ENCODE results near the gene NUCB1.
A peak's percentile ranks its signal among the peaks of the same experiment; 100 is the strongest.

Gene NUCB1

DNA sequence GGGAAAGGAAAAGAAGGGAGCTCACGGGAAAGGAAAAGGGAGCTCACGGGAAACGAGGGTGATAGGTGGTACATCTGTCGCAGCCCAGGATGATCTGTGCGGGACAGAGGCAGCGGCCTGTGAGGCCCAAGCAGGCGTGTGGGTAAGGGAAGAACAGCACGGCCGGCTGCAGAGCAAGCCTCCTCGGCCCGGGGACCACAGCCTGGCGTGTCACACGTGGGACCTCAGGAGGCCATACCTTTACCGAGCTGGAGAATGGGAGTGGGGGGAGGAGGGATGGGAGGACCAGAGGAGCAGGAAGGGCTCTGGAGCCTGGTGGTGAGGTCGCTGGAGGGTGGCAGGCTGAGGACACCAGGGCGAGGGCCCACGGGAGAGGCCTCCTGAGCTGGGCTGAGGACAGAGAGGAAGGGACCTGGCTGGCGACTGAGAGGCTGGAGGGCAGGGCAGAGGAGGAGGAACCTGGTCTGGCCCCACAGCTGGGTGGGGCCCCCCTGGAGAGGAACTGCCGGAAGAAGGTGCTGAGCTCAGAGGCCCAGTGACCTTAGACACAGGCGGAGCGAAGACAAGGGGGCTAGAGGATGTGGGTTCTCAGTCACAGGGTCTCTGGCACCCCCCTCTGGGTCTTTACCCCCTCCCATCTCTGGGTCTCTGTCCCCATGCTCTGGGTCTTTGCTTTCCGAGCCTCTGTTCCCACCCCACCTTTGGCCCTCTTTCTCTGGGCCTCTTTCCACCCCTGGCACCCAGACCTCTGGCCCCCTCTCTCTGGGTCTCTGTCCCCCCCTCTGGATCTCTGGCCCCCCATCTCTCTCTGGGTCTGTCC lies 62.1 kb downstream of the NUCB1 start:
- H3K27ac ChIP-seq, result peak overlapping the region; percentile 19
- TF ChIP-seq, protein P1, sequence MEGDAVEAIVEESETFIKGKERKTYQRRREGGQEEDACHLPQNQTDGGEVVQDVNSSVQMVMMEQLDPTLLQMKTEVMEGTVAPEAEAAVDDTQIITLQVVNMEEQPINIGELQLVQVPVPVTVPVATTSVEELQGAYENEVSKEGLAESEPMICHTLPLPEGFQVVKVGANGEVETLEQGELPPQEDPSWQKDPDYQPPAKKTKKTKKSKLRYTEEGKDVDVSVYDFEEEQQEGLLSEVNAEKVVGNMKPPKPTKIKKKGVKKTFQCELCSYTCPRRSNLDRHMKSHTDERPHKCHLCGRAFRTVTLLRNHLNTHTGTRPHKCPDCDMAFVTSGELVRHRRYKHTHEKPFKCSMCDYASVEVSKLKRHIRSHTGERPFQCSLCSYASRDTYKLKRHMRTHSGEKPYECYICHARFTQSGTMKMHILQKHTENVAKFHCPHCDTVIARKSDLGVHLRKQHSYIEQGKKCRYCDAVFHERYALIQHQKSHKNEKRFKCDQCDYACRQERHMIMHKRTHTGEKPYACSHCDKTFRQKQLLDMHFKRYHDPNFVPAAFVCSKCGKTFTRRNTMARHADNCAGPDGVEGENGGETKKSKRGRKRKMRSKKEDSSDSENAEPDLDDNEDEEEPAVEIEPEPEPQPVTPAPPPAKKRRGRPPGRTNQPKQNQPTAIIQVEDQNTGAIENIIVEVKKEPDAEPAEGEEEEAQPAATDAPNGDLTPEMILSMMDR (IDR thresholded peaks at IDR 0.05; ENCODE audit: low read depth, low read length), result no peak
- no peak for DNase-seq
- H3K4me3 ChIP-seq (ENCODE audit: low read depth, low read length), result no peak overlapping the region
- peaks cover 34% of the 10 kb centered on the region for H3K36me3 ChIP-seq
- peaks cover 4% of the 10 kb centered on the region for H3K9me3 ChIP-seq (ENCODE audit: severe bottlenecking)
- H3K27me3 ChIP-seq (ENCODE audit: insufficient read depth, low read depth, severe bottlenecking), result no peaks in the 10 kb centered on the region

DNA sequence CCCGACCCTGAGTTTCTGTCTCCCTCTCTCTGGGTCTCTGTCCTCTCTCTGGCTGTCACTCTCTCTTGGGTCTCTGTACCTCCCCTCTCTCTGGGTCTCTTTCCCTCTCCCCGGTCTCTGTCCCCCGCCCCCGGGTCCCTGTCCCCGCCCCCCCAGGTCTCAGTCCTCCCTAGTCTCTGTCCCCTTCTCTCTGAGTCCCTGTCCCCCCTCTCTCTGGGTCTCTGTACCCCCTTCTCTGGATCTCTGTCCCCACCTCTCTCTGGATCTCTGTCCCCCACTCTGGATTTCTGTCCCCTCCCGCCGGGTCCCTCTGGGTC lies 62.7 kb downstream of the NUCB1 start:
- H3K36me3 ChIP-seq, result peaks cover 34% of the 10 kb centered on the region
- DNase-seq, result no peak
- TF ChIP-seq, protein P1 (IDR thresholded peaks at IDR 0.05; ENCODE audit: low read depth, low read length), result no peak
- no peaks in the 10 kb centered on the region for H3K27me3 ChIP-seq (ENCODE audit: insufficient read depth, low read depth, severe bottlenecking)
- H3K4me3 ChIP-seq (ENCODE audit: low read depth, low read length), result no peak overlapping the region
- peaks cover 4% of the 10 kb centered on the region for H3K9me3 ChIP-seq (ENCODE audit: severe bottlenecking)
- no peak overlapping the region for H3K27ac ChIP-seq

DNA sequence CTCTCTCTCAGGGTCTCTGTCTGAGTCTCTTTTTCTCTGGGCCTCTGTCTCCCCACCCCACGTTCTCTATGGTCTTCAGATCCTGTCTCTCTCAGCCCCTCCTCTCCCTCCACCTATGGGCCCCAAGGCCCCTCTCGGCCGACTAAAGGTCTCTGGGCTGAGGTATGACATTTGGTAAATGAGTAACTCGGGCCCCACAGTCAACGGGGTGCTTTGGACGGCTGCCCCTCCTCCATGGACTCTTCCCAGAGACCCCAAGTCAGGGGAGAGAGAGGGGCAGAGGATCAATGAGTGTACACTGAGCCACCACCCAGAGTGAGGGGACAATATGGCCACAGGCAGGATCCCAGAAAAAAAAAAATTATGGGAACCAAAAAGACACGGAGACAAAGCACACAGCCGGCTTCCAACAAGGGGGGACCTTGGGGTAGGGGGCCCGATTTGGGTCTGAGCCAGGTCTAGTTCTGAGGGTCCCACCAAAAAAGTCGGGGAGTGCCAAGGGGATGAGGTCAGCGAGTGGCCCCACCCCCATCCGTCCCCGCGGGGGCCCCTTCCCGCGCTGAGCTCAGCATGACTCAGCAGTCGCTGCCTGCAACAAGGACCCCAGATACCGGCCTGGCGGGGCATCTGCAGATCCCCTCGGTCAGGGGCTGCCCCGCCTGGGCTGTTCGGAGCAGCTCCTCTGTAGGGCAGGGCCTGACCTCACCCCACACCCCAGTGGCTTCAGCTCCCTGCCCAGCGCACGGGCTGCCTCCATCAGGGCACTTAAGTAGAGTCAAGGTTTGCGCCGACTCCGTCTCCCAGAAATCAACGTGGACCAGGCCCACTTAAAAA lies 63.5 kb downstream of the NUCB1 start:
- Histone ChIP-seq H3K9me3 (ENCODE audit: severe bottlenecking) (peaks cover 4% of the 10 kb centered on the region), H3K27me3 (ENCODE audit: insufficient read depth, low read depth, severe bottlenecking) (no peaks in the 10 kb centered on the region), H3K36me3 (peaks cover 40% of the 10 kb centered on the region), H3K4me3 (ENCODE audit: low read depth, low read length) (no peak overlapping the region), H3K27ac (peak overlapping the region; percentile 62)
- TF ChIP-seq, protein P1 (IDR thresholded peaks at IDR 0.05; ENCODE audit: low read depth, low read length), result no peak
- peak; percentile 30 for DNase-seq

DNA sequence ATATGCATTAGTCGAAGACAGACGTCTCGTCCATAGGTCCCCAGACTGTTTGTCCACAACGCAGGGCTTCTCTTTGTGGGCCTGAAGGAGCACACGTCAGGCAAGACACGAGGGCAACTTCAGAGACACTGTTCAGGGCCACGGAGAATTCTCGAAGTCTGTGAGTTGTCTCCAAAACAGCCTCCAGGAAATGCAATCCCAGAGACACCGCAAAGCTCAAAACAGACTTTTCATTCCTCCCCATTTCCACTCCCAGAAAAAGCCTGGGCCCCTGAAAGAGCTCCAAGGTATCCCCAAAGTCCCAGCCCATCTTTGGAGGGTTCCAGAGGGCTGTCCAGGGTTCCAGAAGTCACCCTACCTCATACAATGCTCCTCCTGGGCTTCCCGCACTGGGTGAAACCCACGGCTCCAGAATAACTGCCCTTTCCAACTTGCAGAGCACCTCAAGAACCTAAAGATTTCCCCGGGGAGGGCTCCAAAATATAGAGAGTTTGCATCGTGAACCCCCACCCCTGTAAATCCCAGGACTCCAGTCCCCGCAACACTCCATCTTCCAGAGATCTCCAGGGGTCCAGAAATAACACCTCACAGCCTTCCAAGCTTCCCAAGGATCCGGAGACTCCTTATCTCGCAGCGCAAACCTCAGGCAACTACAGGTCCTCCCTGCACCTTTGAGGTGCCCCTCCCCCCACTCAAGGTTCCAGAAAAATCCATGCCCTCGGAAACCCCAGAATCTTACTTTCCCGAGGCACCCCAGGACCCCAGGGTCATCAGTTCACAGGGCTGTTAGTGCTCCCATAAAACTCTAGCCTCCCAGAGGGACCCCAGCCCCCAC lies 64.3 kb downstream of the NUCB1 start:
- Histone ChIP-seq H3K27me3 (ENCODE audit: insufficient read depth, low read depth, severe bottlenecking) (no peaks in the 10 kb centered on the region), H3K27ac (peak overlapping the region; percentile 62), H3K9me3 (ENCODE audit: severe bottlenecking) (peaks cover 4% of the 10 kb centered on the region), H3K36me3 (peaks cover 45% of the 10 kb centered on the region), H3K4me3 (ENCODE audit: low read depth, low read length) (peak overlapping the region; percentile 20; the same call in 1 of the 2 replicates)
- TF ChIP-seq, protein P1 (IDR thresholded peaks at IDR 0.05; ENCODE audit: low read depth, low read length), result no peak
- DNase-seq, result no peak

DNA sequence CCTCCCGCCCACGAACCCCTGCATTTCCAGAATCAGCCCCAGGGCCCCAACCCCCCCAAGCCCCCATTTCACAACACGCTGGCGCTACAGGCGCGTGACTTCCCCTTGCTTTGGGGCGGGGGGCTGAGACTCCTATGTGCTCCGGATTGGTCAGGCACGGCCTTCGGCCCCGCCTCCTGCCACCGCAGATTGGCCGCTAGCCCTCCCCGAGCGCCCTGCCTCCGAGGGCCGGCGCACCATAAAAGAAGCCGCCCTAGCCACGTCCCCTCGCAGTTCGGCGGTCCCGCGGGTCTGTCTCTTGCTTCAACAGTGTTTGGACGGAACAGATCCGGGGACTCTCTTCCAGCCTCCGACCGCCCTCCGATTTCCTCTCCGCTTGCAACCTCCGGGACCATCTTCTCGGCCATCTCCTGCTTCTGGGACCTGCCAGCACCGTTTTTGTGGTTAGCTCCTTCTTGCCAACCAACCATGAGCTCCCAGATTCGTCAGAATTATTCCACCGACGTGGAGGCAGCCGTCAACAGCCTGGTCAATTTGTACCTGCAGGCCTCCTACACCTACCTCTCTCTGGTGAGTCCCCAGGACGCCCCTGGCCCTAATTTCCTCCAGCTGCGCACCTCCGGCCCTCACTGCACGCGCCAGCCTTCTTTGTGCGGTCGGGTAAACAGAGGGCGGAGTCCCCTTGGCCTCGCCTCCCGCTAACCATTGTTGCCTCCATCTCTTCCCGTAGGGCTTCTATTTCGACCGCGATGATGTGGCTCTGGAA lies 65.1 kb downstream of the NUCB1 start, which contains the start of gene FTL:
Gene FTL, plus strand, starts transcription at position 270 of the 766 bp plus-strand sequence. Its CDS starts 199 bp downstream, at position 469.
- peak within 1 kb of the TSS; percentile 62 for H3K27ac ChIP-seq
- H3K36me3 ChIP-seq, result peaks cover 51% of the 10 kb centered on the region
- peaks cover 4% of the 10 kb centered on the region for H3K9me3 ChIP-seq (ENCODE audit: severe bottlenecking)
- peak within 1 kb of the TSS; percentile 90 for H3K4me3 ChIP-seq (ENCODE audit: low read depth, low read length)
- peak; percentile 93 for DNase-seq
- H3K27me3 ChIP-seq (ENCODE audit: insufficient read depth, low read depth, severe bottlenecking), result no peaks in the 10 kb centered on the region
- TF ChIP-seq, protein P1 (IDR thresholded peaks at IDR 0.05; ENCODE audit: low read depth, low read length), result no peak

All from WERI-Rb-1 (cell line).